Smooth muscle cell (in vitro differentiated cells): Measurements from ENCODE around the gene SH3PXD2A. TPM values are rescaled to one million over a fixed set of nuclear protein-coding genes. Genes with fewer than 3 reads are reported as not detected.

Source experiments
- DNase-seq: peaks from one replicate; lab custom pipeline; 2025; ENCODE audit not compliant: unreplicated experiment; lab: John Stamatoyannopoulos, UW
- H2AFZ ChIP-seq: fragments of 200-600 bp; sonication (generic); 2 replicates; pipeline ENCODE4 v1.6.0; 2016; ENCODE audit warnings: antibody characterized with exemption, low read depth, mild to moderate bottlenecking
- H3F3A ChIP-seq: fragments of 200-600 bp; sonication (generic); 2 replicates; pipeline ENCODE4 v1.6.0; 2017; ENCODE audit warnings: antibody characterized with exemption, low read depth
- H3K27ac ChIP-seq: fragments of 200-600 bp; sonication (generic); 2 replicates; pipeline ENCODE4 v1.5.1; 2016; ENCODE audit warnings: low read depth, mild to moderate bottlenecking
- H3K27me3 ChIP-seq: fragments of 200-600 bp; sonication (generic); 2 replicates; pipeline ENCODE4 v1.6.1; 2016; ENCODE audit warnings: low read depth, mild to moderate bottlenecking
- H3K36me3 ChIP-seq: fragments of 200-600 bp; sonication (generic); 2 replicates; pipeline ENCODE4 v1.5.1; 2016; ENCODE audit warnings: low read depth
- H3K4me1 ChIP-seq: fragments of 200-600 bp; sonication (generic); 2 replicates; pipeline ENCODE4 v1.5.1; 2016; ENCODE audit warnings: low read depth
- H3K4me2 ChIP-seq: fragments of 200-600 bp; sonication (generic); 2 replicates; pipeline ENCODE4 v1.6.0; 2016; ENCODE audit warnings: mild to moderate bottlenecking
- H3K4me3 ChIP-seq: fragments of 200-600 bp; sonication (generic); 2 replicates; pipeline ENCODE4 v1.5.1; 2016; ENCODE audit warnings: mild to moderate bottlenecking
- H3K79me2 ChIP-seq: fragments of 200-600 bp; sonication (generic); 2 replicates; pipeline ENCODE4 v1.6.0; 2016; ENCODE audit warnings: low read depth, mild to moderate bottlenecking
- H3K9ac ChIP-seq: fragments of 200-600 bp; sonication (generic); 2 replicates; pipeline ENCODE4 v1.6.0; 2016; ENCODE audit warnings: low read depth
- H3K9me3 ChIP-seq: fragments of 200-600 bp; sonication (generic); replicated peaks from 2 replicates; pipeline ENCODE4 v1.5.1; 2016; ENCODE audit warnings: low read depth
- H4K20me1 ChIP-seq: fragments of 200-600 bp; sonication (generic); 2 replicates; pipeline ENCODE4 v1.6.0; 2016; ENCODE audit warnings: low read depth
- WGBS: methylation state at CpG from one replicate; pipeline ENCODE4 v1.1.7; 2016; ENCODE audit warnings: low lambda C conversion rate; 5-methylcytosine and 5-hydroxymethylcytosine counted together
- polyA plus RNA-seq: library from polyadenylated mRNA; unstranded; fragments of >200 nt; fragmentation: Nextera tagmentation; extraction: Ambion mirVana; gene quantifications from 2 replicates; pipeline ENCODE4 v1.2.1, GENCODE V29; 2016
- total RNA-seq: library from RNA; depleted of rRNA; stranded (reverse); fragments of >200 nt; gene quantifications from 2 replicates; pipeline ENCODE4 v1.2.3, GENCODE V29; 2014
- TF ChIP-seq, protein P1 (sequence below): fragments of 200-600 bp; sonication (generic); IDR thresholded peaks from 2 replicates; pipeline ENCODE4 v1.5.1; 2017; ENCODE audit warnings: borderline replicate concordance, mild to moderate bottlenecking, antibody characterized with exemption; ENCODE audit not compliant: insufficient read depth, poor library complexity, severe bottlenecking

SH3PXD2A gene
- total and polyA plus RNA-seq, 2 experiments from 2014 or later = 30.1 to 37.9 TPM

GRCh38 chr10:103712146-103712545, 143.2 kb downstream of the SH3PXD2A start:
- Histone ChIP-seq H3K4me1 (no peaks in the 10 kb centered on the region), H3K27ac (no peak overlapping the region), H2AFZ (no peak overlapping the region), H3F3A (peaks cover 18% of the 10 kb centered on the region), H3K4me2 (no peak overlapping the region), H3K79me2 (no peaks in the 10 kb centered on the region), H3K27me3 (no peaks in the 10 kb centered on the region), H3K4me3 (no peak overlapping the region), H3K36me3 (no peaks in the 10 kb centered on the region), H4K20me1 (peaks cover 34% of the 10 kb centered on the region), H3K9me3 (no peaks in the 10 kb centered on the region), H3K9ac (no peak overlapping the region)
- WGBS = 78% methylated on average over 5 of the region's 5 CpGs
- TF ChIP-seq, protein P1, sequence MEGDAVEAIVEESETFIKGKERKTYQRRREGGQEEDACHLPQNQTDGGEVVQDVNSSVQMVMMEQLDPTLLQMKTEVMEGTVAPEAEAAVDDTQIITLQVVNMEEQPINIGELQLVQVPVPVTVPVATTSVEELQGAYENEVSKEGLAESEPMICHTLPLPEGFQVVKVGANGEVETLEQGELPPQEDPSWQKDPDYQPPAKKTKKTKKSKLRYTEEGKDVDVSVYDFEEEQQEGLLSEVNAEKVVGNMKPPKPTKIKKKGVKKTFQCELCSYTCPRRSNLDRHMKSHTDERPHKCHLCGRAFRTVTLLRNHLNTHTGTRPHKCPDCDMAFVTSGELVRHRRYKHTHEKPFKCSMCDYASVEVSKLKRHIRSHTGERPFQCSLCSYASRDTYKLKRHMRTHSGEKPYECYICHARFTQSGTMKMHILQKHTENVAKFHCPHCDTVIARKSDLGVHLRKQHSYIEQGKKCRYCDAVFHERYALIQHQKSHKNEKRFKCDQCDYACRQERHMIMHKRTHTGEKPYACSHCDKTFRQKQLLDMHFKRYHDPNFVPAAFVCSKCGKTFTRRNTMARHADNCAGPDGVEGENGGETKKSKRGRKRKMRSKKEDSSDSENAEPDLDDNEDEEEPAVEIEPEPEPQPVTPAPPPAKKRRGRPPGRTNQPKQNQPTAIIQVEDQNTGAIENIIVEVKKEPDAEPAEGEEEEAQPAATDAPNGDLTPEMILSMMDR = no peak
- DNase-seq = no peak

DNA sequence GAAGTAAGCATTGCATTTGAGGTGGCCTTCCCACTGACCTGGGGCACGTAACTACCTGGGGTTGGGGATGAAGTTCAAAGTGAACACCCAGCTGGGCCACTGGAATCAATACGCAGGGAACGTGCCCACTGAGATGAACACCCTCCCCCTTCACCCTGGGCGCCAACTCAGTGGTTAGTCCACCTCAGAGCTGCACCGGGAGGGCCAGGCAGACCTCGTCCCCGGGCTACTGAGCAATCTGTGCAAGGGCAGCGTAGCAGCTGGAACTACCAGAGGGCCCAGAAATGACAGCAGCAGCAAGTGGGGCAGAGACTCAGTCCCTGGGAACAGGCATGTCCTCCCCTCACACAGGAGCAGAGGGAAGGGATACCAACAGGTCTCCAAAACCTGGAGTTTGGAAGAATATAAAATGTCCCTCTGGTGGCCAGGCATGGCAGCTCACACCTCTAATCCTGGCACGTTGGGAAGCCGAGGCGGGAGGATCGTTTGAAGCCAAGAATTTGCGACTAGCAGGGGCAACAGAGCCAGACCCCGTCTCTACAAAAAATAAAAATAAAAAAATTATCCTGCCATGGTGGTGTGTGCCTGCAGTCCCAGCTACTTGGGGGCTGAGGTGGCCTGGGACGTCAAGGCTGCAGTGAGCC, 143.9 kb downstream of the SH3PXD2A start:
- Histone ChIP-seq H3K36me3 (no peaks in the 10 kb centered on the region), H3K9ac (no peak overlapping the region), H3K27ac (no peak overlapping the region), H4K20me1 (peaks cover 39% of the 10 kb centered on the region), H2AFZ (no peak overlapping the region), H3K27me3 (no peaks in the 10 kb centered on the region), H3K79me2 (no peaks in the 10 kb centered on the region), H3F3A (peaks cover 11% of the 10 kb centered on the region), H3K4me1 (no peaks in the 10 kb centered on the region), H3K4me2 (no peak overlapping the region), H3K4me3 (no peak overlapping the region), H3K9me3 (no peaks in the 10 kb centered on the region)
- 92% methylated on average over 15 of the region's 15 CpGs for WGBS
- TF ChIP-seq, protein P1 = no peak
- no peak for DNase-seq

DNA sequence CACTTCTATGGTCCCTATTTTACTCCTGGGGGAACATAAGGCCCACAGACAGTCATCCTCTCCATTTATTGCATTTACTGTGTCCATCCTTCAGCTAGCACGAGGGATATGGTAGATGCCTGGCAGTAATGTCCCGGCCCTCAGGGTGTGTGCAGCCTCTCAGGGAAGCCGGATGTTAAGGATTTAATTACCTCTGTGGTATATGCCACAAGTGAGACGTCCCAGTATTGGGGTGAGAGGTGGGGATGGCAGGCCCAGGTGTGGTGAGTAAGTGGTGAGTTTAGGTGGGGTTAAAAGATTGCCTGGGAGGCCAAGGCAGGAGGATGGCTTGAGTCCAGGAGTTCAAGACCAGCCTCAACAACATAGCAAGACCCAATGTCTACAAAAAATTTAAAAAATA, 144.9 kb downstream of the SH3PXD2A start:
- H3K79me2 ChIP-seq = no peaks in the 10 kb centered on the region
- H3K4me1 ChIP-seq = no peaks in the 10 kb centered on the region
- 72% methylated on average over 4 of the region's 4 CpGs for WGBS

More for the DNA sequence above, 144.9 kb downstream of the SH3PXD2A start:
- Histone ChIP-seq H3K36me3 (no peaks in the 10 kb centered on the region), H3K27me3 (no peaks in the 10 kb centered on the region), H2AFZ (no peak overlapping the region), H3K4me2 (no peak overlapping the region), H3K4me3 (no peak overlapping the region), H3F3A (peaks cover 4% of the 10 kb centered on the region), H3K27ac (no peak overlapping the region), H4K20me1 (peaks cover 47% of the 10 kb centered on the region), H3K9me3 (no peaks in the 10 kb centered on the region), H3K9ac (no peak overlapping the region)
- TF ChIP-seq, protein P1 = no peak
- DNase-seq = no peak
